ENCODE results near the gene ABRACL. TPM values are rescaled to one million over a fixed set of nuclear protein-coding genes. Genes with fewer than 3 reads are reported as not detected.

The ABRACL gene, protein sequence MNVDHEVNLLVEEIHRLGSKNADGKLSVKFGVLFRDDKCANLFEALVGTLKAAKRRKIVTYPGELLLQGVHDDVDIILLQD
- 10 to 100 TPM; 10.9 to 26.9 (median 17.4) TPM for total RNA-seq

DNA sequence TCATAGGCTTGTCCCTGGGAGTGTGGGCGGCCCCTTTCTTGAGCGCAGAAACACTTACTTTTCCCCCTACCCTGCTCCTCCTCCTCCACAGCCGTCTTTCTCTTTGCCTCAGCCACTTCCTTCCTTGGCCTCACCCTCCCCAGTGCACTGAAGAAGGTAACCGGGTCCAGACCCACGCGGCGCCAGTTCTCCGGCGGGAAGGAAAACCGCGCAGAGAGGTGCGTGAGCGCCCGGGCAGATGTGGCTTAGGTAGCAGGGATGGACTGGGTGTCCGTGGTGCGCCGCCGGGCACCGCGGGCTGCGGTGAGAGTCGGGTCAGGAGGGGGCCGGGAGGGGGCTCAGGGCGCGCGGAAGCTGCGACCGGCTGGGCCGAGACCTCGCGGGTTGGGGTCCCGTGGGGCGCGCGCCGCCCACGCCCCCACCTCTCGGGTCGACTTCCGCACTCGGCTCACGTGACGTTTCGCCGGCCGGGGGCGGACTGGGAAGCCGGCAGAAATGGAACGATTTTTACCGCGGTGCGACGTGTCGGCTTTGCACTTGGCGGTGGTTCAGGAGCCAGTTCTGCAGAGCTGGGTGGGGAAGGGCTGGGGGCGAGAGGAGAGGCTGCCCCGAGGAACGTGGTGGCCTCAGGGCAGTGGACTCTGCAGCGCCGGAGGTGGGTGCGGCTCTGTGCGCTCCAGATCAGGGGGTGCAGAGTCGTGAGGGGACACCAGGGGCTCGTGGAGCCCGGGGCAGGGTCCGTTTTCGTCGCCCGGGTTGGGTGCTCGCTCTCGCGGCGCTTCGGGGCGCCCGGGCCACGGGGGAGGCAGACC, at the start of gene ABRACL:
Gene ABRACL, plus strand, starts transcription at position 88 of the 812 bp plus-strand sequence. CDS start 5,416 bp downstream, outside the sequence.
- intact Hi-C loops (cut with DNase I; ENCODE audit: low total_unique reads): no loop called here
- no peaks in the 10 kb centered on the region for H3K27me3 ChIP-seq
- no peaks in the 10 kb centered on the region for H3K36me3 ChIP-seq
- peak within 1 kb of the TSS; percentile 72 to 100 (median 96) for H3K4me3 ChIP-seq
- no peaks in the 10 kb centered on the region for H3K4me1 ChIP-seq
- H3K9me3 ChIP-seq: no peaks in the 10 kb centered on the region
- TF ChIP-seq POLR2A (IDR thresholded peaks at IDR 0.05): no peak
- TF ChIP-seq POLR2AphosphoS5 (IDR thresholded peaks at IDR 0.05): peak in 2 of 3 donors; percentile 39 to 42
- peak; percentile 67 for DNase-seq (ENCODE audit: low spot score in 2 of 2)
- H3K27ac ChIP-seq: peak within 1 kb of the TSS; percentile 82 to 90

DNA sequence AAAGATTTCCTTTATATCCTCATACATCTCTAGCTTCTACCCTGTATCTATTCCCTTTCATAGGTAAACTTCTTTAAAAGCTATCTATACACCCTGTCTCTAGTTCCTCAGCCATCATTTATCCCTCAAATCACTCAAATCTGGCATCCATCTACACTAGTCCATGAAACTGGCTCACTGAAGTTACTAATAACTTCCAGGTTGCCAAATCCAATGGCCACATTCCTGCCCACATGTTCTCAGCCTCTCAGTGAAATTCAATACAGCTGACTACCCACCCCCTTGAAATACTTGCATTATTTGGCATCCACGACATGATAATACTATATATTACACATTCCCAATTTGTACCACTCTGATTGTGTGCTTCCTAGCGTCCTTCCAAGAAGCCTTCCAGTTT, 49.2 kb upstream of the ABRACL start:
- no peak overlapping the region for H3K4me3 ChIP-seq
- no peak for DNase-seq (ENCODE audit: low spot score in 2 of 2)
- intact Hi-C loops (cut with DNase I; ENCODE audit: low total_unique reads): no loop called here
- no peaks in the 10 kb centered on the region for H3K9me3 ChIP-seq
- H3K27me3 ChIP-seq: no peaks in the 10 kb centered on the region
- no peaks in the 10 kb centered on the region for H3K4me1 ChIP-seq
- H3K36me3 ChIP-seq: no peaks in the 10 kb centered on the region
- H3K27ac ChIP-seq: no peak overlapping the region
- TF ChIP-seq POLR2AphosphoS5 (IDR thresholded peaks at IDR 0.05) (no peak), POLR2A (IDR thresholded peaks at IDR 0.05) (no peak)
- TF ChIP-seq, protein P1, sequence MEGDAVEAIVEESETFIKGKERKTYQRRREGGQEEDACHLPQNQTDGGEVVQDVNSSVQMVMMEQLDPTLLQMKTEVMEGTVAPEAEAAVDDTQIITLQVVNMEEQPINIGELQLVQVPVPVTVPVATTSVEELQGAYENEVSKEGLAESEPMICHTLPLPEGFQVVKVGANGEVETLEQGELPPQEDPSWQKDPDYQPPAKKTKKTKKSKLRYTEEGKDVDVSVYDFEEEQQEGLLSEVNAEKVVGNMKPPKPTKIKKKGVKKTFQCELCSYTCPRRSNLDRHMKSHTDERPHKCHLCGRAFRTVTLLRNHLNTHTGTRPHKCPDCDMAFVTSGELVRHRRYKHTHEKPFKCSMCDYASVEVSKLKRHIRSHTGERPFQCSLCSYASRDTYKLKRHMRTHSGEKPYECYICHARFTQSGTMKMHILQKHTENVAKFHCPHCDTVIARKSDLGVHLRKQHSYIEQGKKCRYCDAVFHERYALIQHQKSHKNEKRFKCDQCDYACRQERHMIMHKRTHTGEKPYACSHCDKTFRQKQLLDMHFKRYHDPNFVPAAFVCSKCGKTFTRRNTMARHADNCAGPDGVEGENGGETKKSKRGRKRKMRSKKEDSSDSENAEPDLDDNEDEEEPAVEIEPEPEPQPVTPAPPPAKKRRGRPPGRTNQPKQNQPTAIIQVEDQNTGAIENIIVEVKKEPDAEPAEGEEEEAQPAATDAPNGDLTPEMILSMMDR (IDR thresholded peaks at IDR 0.05): no peak

DNA sequence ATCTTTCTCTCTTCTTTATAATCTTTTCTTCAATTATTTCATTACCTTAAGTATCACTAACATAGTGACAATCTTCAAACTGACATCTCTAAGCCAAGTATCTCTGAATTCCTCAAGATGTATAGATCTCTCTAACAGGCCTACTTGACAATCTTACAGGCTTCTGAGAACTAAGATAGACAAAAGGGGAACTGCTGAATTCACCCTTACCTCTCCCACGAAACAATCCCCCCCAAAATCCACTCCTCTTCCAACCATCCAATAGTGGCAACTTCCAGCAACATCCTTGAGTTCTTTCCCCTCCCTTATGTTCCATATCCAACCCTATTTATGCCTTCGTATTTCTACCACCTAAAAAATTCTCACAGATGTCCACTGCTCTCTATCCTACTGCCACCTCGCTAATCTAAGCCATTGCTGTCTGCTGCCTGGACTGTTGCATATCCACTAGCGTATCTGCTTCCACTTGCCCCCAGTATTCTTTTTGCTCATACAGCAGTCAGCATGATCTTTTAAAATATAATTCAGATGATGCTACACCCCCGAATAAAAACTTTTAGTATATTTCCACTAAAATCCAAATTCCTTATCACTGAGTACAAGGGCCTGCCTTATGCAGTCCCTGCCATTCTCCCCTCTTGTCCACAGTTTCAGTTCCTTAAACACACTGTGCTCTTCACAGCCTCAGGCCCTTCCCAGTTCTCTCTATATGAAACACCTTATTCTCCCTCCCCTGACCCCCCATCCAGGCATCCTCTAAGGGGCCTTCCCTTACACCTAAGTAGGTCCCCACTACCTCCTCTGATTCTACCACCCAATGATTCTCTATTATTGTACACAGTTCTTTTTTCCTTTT, 48.5 kb upstream of the ABRACL start:
- Histone ChIP-seq H3K4me3 (no peak overlapping the region), H3K9me3 (no peaks in the 10 kb centered on the region), H3K27me3 (no peaks in the 10 kb centered on the region), H3K4me1 (no peaks in the 10 kb centered on the region), H3K27ac (no peak overlapping the region), H3K36me3 (no peaks in the 10 kb centered on the region)
- TF ChIP-seq, protein P1 (IDR thresholded peaks at IDR 0.05): no peak
- TF ChIP-seq POLR2A (IDR thresholded peaks at IDR 0.05): no peak
- no peak for TF ChIP-seq POLR2AphosphoS5 (IDR thresholded peaks at IDR 0.05)
- intact Hi-C loops (cut with DNase I; ENCODE audit: low total_unique reads): no loop called here
- DNase-seq (ENCODE audit: low spot score in 2 of 2): no peak

DNA sequence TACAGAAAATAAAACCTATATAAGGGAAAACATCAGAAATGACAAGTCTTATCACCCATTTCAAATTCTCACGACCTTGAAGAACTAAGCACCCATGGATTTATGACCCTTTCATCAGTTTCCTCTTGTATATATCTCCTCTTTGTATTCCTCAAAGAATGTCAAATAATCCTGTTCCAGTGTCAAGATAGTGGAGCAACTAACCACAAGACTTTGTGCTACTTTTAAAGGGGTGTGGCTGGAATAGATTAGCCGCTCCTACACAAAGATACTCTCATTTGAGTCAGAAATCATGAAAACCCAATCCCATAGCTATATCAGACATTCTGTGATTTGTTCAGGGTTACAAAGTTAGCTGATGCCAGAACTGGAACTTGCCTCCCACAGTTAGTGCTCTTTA, 47.1 kb upstream of the ABRACL start:
- no peak overlapping the region for H3K27ac ChIP-seq
- no peaks in the 10 kb centered on the region for H3K27me3 ChIP-seq
- no peaks in the 10 kb centered on the region for H3K4me1 ChIP-seq
- no peaks in the 10 kb centered on the region for H3K36me3 ChIP-seq
- TF ChIP-seq POLR2A (IDR thresholded peaks at IDR 0.05) (no peak), POLR2AphosphoS5 (IDR thresholded peaks at IDR 0.05) (no peak)
- TF ChIP-seq, protein P1 (IDR thresholded peaks at IDR 0.05): no peak
- intact Hi-C loops (cut with DNase I; ENCODE audit: low total_unique reads): no loop called here
- no peaks in the 10 kb centered on the region for H3K9me3 ChIP-seq
- no peak for DNase-seq (ENCODE audit: low spot score in 2 of 2)
- no peak overlapping the region for H3K4me3 ChIP-seq

DNA sequence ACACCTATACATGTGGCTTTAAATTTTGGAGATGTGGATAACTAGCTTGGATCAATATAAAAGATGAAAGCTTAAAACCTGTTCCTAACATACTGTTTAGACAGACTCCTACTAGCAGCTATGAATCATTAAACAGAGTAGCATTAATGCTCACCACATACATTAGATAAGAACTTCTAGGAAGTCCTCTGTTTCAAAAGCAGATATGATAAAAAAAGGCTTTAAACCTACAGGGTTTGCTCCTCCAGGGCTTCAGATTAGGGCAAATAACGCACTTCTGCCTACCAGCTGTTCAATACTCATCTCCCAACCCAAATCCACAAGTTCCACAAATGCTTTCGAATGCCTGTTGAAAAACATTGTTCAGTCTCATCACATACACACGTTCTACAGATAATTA, 42.0 kb upstream of the ABRACL start:
- Histone ChIP-seq H3K9me3 (no peaks in the 10 kb centered on the region), H3K36me3 (no peaks in the 10 kb centered on the region), H3K27me3 (no peaks in the 10 kb centered on the region), H3K4me1 (no peaks in the 10 kb centered on the region), H3K27ac (peak overlapping the region; percentile 1 to 96), H3K4me3 (peak overlapping the region; percentile 71 to 94 (median 90))
- no peak for DNase-seq (ENCODE audit: low spot score in 2 of 2)
- TF ChIP-seq POLR2AphosphoS5 (IDR thresholded peaks at IDR 0.05) (no peak), POLR2A (IDR thresholded peaks at IDR 0.05) (no peak)
- TF ChIP-seq, protein P1 (IDR thresholded peaks at IDR 0.05): no peak
- intact Hi-C loops (cut with DNase I; ENCODE audit: low total_unique reads): loop anchor here (2.0 kb wide), 1 partner anchor 172 kb away; no protein-coding TSS in a partner anchor
